Calu3 (cell line): ENCODE measurements around the gene NT5C. TPM values are rescaled to one million over a fixed set of nuclear protein-coding genes. Genes with fewer than 3 reads are reported as not detected.
A peak's percentile ranks its signal among the peaks of the same experiment; 100 is the strongest.

Experiments used
- BruUV-seq: library from RNA; stranded (reverse); fragments of 400-500 nt; replicated peaks from 2 replicates; lab custom pipeline; 2021; lab: Mats Ljungman, UMichigan
- CTCF ChIA-PET: fragments of 300-600 bp; sonication (Branson Sonifier 250); formaldehyde crosslinking; loops from one replicate; lab custom pipeline; 2022; ENCODE audit warnings: antibody characterized with exemption; lab: Charles Lee
- DNase-seq: peaks from one replicate; pipeline ENCODE4 v3.0.0; 2022
- H3K27ac Mint-ChIP-seq: one replicate; pipeline ENCODE4 v1.8.0; 2022; ENCODE audit warnings: mixed read lengths; ENCODE audit not compliant: unreplicated experiment
- H3K27me3 Mint-ChIP-seq: one replicate; pipeline ENCODE4 v1.8.0; 2022; ENCODE audit warnings: mixed read lengths; ENCODE audit not compliant: unreplicated experiment
- H3K36me3 Mint-ChIP-seq: one replicate; pipeline ENCODE4 v1.8.0; 2022; ENCODE audit warnings: mild to moderate bottlenecking, moderate library complexity, mixed read lengths; ENCODE audit not compliant: insufficient read depth, unreplicated experiment
- H3K4me1 Mint-ChIP-seq: one replicate; pipeline ENCODE4 v1.8.0; 2022; ENCODE audit warnings: mild to moderate bottlenecking, low read depth, mixed read lengths; ENCODE audit not compliant: unreplicated experiment
- H3K4me3 Mint-ChIP-seq: one replicate; pipeline ENCODE4 v1.8.0; 2022; ENCODE audit warnings: mild to moderate bottlenecking, low read depth, moderate library complexity, mixed read lengths; ENCODE audit not compliant: unreplicated experiment
- H3K9me3 Mint-ChIP-seq: one replicate; pipeline ENCODE4 v1.8.0; 2022; ENCODE audit warnings: low read depth, mixed read lengths; ENCODE audit not compliant: unreplicated experiment
- CTCF ChIP-seq: fragments of 200-600 bp; IDR thresholded peaks from one replicate; pipeline ENCODE4 v1.8.0; 2022; ENCODE audit warnings: antibody characterized with exemption; ENCODE audit not compliant: unreplicated experiment
- intact Hi-C: fragments of 100-400 bp; cut with micrococcal nuclease; formaldehyde crosslinking; loops from one replicate; pipeline ENCODE4 v1.10.0; 2022; ENCODE audit not compliant: unreplicated experiment
- total RNA-seq: library from RNA; stranded (reverse); gene quantifications from 2 replicates; pipeline ENCODE4 v1.2.3, GENCODE V29; 2022

NT5C gene
- total RNA-seq, 1 experiment from 2014 or later: 56.6 TPM

- H3K27me3 Mint-ChIP-seq: no peaks in the 10 kb centered on the region
- no peak overlapping the region for H3K27ac Mint-ChIP-seq
- TF ChIP-seq CTCF: no peak
- CTCF ChIA-PET: interaction anchor here (0.6 to 1.1 kb wide), 3 partner anchors 11 to 1057 kb away, joined by 3 to 4 read pairs (median 3); no protein-coding TSS in a partner anchor
- DNase-seq: no peak
- no peaks in the 10 kb centered on the region for H3K9me3 Mint-ChIP-seq
- intact Hi-C loops: no loop called here
- BruUV-seq: no TSS peak
- H3K4me1 Mint-ChIP-seq: peaks cover 41% of the 10 kb centered on the region
- peaks cover 66% of the 10 kb centered on the region for H3K36me3 Mint-ChIP-seq
- H3K4me3 Mint-ChIP-seq: no peak overlapping the region
These were observed 14.8 kb downstream of the NT5C start for GRCh38 chr17:75116737-75117136.

- Mint-ChIP-seq H3K4me1 (peaks cover 39% of the 10 kb centered on the region), H3K4me3 (no peak overlapping the region), H3K9me3 (no peaks in the 10 kb centered on the region), H3K27me3 (no peaks in the 10 kb centered on the region), H3K36me3 (peaks cover 69% of the 10 kb centered on the region), H3K27ac (no peak overlapping the region)
- no TSS peak for BruUV-seq
- intact Hi-C loops: no loop called here
- TF ChIP-seq CTCF: no peak
- DNase-seq: no peak
- CTCF ChIA-PET: interaction anchor here (0.6 to 3.2 kb wide), 4 partner anchors 15 to 465 kb away, joined by 3 to 59 read pairs (median 12); partner anchors contain the start of gene NT5C
These were observed 16.0 kb downstream of the NT5C start for GRCh38 chr17:75115555-75115954.

- BruUV-seq: no TSS peak
- Mint-ChIP-seq H3K4me1 (peaks cover 32% of the 10 kb centered on the region), H3K4me3 (peak overlapping the region; percentile 61), H3K9me3 (no peaks in the 10 kb centered on the region), H3K36me3 (peaks cover 69% of the 10 kb centered on the region), H3K27ac (peak overlapping the region; percentile 62), H3K27me3 (no peaks in the 10 kb centered on the region)
- no peak for DNase-seq
- CTCF ChIA-PET: interaction anchor here (0.6 to 3.2 kb wide), 22 partner anchors 9 to 156 kb away, joined by 3 to 59 read pairs (median 4); partner anchors contain the start of genes JPT1, MIF4GD, MRPL58 and NT5C
- intact Hi-C loops: loop anchor here (1.0 to 5.0 kb wide), 3 partner anchors 58 to 298 kb away; no protein-coding TSS in a partner anchor
- no peak for TF ChIP-seq CTCF
These were observed 16.8 kb downstream of the NT5C start for GRCh38 chr17:75114552-75115314.

- no peaks in the 10 kb centered on the region for H3K9me3 Mint-ChIP-seq
- peaks cover 71% of the 10 kb centered on the region for H3K36me3 Mint-ChIP-seq
- H3K27ac Mint-ChIP-seq: peak overlapping the region; percentile 62
- BruUV-seq: no TSS peak
- CTCF ChIA-PET: interaction anchor here (0.7 to 3.2 kb wide), 24 partner anchors 8 to 157 kb away, joined by 3 to 59 read pairs (median 4); partner anchors contain the start of genes JPT1, MIF4GD, MRPL58 and NT5C
- TF ChIP-seq CTCF: peak; percentile 94
- peak overlapping the region; percentile 61 for H3K4me3 Mint-ChIP-seq
- no peaks in the 10 kb centered on the region for H3K27me3 Mint-ChIP-seq
- peak; percentile 89 for DNase-seq
- intact Hi-C loops: loop anchor here (1.0 to 5.0 kb wide), 3 partner anchors 58 to 298 kb away; no protein-coding TSS in a partner anchor
- H3K4me1 Mint-ChIP-seq: peaks cover 30% of the 10 kb centered on the region
These were observed 17.6 kb downstream of the NT5C start for GRCh38 chr17:75113798-75114551.
